Measurements from ENCODE around the gene MAP2K2. TPM values are rescaled to one million over a fixed set of nuclear protein-coding genes. Genes with fewer than 3 reads are reported as not detected.

MAP2K2 gene
- total and polyA plus RNA-seq, 9 of the 15 experiments (the other 6 are each of a cell fraction or from before 2014, with no cell fraction given) = 1.0 to 151 (median 58.3) TPM

DNA sequence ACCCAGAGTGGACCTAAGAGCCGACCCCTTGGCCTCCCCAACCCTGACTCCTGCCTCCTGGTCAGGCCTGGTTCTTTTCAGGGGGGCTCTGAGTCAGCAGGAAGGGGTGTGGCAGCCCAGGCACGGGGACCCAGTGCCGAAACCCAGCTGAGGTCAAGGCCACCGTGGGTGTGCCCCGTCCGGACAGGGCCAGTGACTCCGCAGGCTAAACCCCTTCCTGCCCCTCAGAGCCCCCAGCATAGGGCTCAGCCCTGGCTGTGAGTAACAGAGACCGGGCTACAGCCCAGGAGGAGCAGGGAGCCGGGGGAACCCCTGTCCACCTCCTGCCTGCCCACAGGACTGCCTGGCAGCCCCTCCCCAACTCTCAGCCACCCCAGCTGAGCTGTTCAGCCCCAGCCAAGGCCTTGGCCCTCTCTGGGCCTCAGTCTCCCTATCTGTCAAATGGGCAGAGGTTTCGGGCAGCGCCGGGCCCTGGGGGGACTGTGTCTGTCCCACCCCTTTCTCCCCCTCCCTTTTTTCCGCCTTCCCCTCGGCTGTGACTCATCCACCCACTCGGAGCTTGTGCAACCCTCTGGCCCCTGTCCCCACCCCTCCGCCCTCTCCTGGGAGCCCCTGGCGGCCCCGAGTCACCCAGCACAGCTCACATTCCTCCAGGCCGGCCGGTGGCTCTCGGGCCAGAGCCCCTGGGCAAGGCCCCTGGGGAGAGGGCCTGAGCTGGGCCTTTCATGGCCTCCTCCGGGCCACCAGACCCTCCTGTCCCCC, 65.8 kb downstream of the MAP2K2 start (continued):
- TF ChIP-seq, protein P1, sequence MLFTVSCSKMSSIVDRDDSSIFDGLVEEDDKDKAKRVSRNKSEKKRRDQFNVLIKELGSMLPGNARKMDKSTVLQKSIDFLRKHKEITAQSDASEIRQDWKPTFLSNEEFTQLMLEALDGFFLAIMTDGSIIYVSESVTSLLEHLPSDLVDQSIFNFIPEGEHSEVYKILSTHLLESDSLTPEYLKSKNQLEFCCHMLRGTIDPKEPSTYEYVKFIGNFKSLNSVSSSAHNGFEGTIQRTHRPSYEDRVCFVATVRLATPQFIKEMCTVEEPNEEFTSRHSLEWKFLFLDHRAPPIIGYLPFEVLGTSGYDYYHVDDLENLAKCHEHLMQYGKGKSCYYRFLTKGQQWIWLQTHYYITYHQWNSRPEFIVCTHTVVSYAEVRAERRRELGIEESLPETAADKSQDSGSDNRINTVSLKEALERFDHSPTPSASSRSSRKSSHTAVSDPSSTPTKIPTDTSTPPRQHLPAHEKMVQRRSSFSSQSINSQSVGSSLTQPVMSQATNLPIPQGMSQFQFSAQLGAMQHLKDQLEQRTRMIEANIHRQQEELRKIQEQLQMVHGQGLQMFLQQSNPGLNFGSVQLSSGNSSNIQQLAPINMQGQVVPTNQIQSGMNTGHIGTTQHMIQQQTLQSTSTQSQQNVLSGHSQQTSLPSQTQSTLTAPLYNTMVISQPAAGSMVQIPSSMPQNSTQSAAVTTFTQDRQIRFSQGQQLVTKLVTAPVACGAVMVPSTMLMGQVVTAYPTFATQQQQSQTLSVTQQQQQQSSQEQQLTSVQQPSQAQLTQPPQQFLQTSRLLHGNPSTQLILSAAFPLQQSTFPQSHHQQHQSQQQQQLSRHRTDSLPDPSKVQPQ (CRISPR knock-in tag; IDR thresholded peaks at IDR 0.05; ENCODE audit: borderline replicate concordance) = no peak
- no peak for TF ChIP-seq TFAM (CRISPR knock-in tag; conservative IDR thresholded peaks at IDR 0.05)
- TF ChIP-seq, protein P2, sequence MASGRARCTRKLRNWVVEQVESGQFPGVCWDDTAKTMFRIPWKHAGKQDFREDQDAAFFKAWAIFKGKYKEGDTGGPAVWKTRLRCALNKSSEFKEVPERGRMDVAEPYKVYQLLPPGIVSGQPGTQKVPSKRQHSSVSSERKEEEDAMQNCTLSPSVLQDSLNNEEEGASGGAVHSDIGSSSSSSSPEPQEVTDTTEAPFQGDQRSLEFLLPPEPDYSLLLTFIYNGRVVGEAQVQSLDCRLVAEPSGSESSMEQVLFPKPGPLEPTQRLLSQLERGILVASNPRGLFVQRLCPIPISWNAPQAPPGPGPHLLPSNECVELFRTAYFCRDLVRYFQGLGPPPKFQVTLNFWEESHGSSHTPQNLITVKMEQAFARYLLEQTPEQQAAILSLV (tag; IDR thresholded peaks at IDR 0.05) = peak; percentile 60; the same call in 1 of the 2 replicates
- TF ChIP-seq MAFG (tag; conservative IDR thresholded peaks at IDR 0.05) = no peak
- no peak for TF ChIP-seq SMARCB1 (IDR thresholded peaks at IDR 0.05; ENCODE audit: insufficient read length, low read depth)
- peak; percentile 30; the same call in 1 of the 2 replicates for TF ChIP-seq PML (IDR thresholded peaks at IDR 0.05; ENCODE audit: low read length)
- TF ChIP-seq TCF7 (IDR thresholded peaks at IDR 0.05; ENCODE audit: borderline replicate concordance) = no peak
- TF ChIP-seq MIER1 (IDR thresholded peaks at IDR 0.05; ENCODE audit: low read depth) = no peak
- TF ChIP-seq HEY1 (CRISPR knock-in tag; IDR thresholded peaks at IDR 0.05; ENCODE audit: borderline replicate concordance) = no peak
- TF ChIP-seq ZNF184 (CRISPR knock-in tag; IDR thresholded peaks at IDR 0.05) = no peak
- no peak for TF ChIP-seq RNF2 (IDR thresholded peaks at IDR 0.05)
- no peak for TF ChIP-seq ZNF197 (CRISPR knock-in tag; IDR thresholded peaks at IDR 0.05; ENCODE audit: low read depth)
- no peak for TF ChIP-seq HNRNPK (IDR thresholded peaks at IDR 0.05; ENCODE audit: low read depth, low read length, poor library complexity, severe bottlenecking)
- TF ChIP-seq NR1H2 (CRISPR knock-in tag; IDR thresholded peaks at IDR 0.05) = no peak
- TF ChIP-seq SP1 (CRISPR knock-in tag; IDR thresholded peaks at IDR 0.05) = peak; percentile 62; the same call in 1 of the 2 replicates
- TF ChIP-seq, protein P3, sequence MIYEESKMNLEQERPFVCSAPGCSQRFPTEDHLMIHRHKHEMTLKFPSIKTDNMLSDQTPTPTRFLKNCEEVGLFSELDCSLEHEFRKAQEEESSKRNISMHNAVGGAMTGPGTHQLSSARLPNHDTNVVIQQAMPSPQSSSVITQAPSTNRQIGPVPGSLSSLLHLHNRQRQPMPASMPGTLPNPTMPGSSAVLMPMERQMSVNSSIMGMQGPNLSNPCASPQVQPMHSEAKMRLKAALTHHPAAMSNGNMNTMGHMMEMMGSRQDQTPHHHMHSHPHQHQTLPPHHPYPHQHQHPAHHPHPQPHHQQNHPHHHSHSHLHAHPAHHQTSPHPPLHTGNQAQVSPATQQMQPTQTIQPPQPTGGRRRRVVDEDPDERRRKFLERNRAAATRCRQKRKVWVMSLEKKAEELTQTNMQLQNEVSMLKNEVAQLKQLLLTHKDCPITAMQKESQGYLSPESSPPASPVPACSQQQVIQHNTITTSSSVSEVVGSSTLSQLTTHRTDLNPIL (CRISPR knock-in tag; IDR thresholded peaks at IDR 0.05) = no peak
- TF ChIP-seq ZKSCAN1 (IDR thresholded peaks at IDR 0.05; ENCODE audit: low read depth, low read length) = 0 out of 2 replicates have a peak, but pooled peaks have one; percentile 51
- no peak for TF ChIP-seq ZBED1 (IDR thresholded peaks at IDR 0.05)
- TF ChIP-seq CBX2 (IDR thresholded peaks at IDR 0.05; ENCODE audit: insufficient read depth, low read length, poor library complexity, severe bottlenecking) = no peak
- TF ChIP-seq, protein P4, sequence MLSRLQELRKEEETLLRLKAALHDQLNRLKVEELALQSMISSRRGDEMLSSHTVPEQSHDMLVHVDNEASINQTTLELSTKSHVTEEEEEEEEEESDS (CRISPR knock-in tag; IDR thresholded peaks at IDR 0.05) = no peak
- no peak for TF ChIP-seq MCM2 (IDR thresholded peaks at IDR 0.05; ENCODE audit: low read depth)
- no peak for TF ChIP-seq ZFP36 (IDR thresholded peaks at IDR 0.05; ENCODE audit: low read depth, low read length, partially characterized antibody)
- no peak for TF ChIP-seq ZFPM2 (CRISPR knock-in tag; IDR thresholded peaks at IDR 0.05)
- no peak for TF ChIP-seq ETV1 (tag; conservative IDR thresholded peaks at IDR 0.05; ENCODE audit: low read depth)
- TF ChIP-seq ZNF253 (CRISPR knock-in tag; conservative IDR thresholded peaks at IDR 0.05) = no peak
- no peak for TF ChIP-seq FOXJ2 (tag; IDR thresholded peaks at IDR 0.05)
